Head of caudate nucleus (tissue), 42 donors: ENCODE measurements around the gene NAA35.
"Not testable (repeated sequence)": the region's sequence is repeated elsewhere in the genome, so short reads cannot be mapped to it uniquely, and the experiment has no call there.

Experiments
- DNase-seq, 42 donors: peaks; one replicate each; pipeline versions ENCODE4 v3.0.0 to v3.0.0-alpha.2; 2020 to 2021; ENCODE audit warnings: mixed read lengths in 7 of 42
- intact Hi-C: fragments of 100-400 bp; cut with DNase I; formaldehyde crosslinking; loops from one replicate; pipeline ENCODE4 v1.15.0; 2022

The NAA35 gene

GRCh38 chr9:85940832-85941621 lies at the start of gene NAA35:
Gene NAA35, plus strand, starts transcription at chr9:85941146. Its CDS starts 1,014 bp downstream, at chr9:85942160.
- intact Hi-C loops = loop anchor here (5.0 kb wide), 1 partner anchor 341 kb away; the partner anchor contains the start of gene ISCA1
- DNase-seq = peak; percentile 96 to 99 (median 98)

DNA sequence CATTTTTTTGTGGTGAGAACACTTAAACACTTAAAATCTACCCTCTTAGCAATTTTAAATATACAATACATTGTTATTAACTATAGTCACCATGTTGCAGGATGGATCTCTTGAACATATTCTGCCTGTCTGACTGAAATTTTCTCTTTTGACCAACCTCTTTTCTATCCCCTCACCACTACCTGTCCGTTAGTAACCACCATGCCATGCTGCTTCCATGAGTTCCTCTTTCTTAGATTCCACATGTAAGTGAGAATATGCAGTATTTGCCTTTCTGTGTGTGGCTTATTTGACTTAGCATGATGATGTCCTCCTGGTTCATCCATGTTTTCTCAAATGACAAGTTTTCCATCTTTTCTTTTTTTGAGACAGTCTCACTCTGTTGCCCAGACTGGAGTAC lies 48.5 kb upstream of the NAA35 start:
- intact Hi-C loops = no loop called here

GRCh38 chr9:85895685-85896084 lies 45.3 kb upstream of the NAA35 start:
- DNase-seq = no peak
- intact Hi-C loops = no loop called here

More for the DNA sequence above, 48.5 kb upstream of the NAA35 start:
- no peak for DNase-seq

- no peak for DNase-seq
- intact Hi-C loops = no loop called here
Measured at GRCh38 chr9:85897848-85898247, 43.1 kb upstream of the NAA35 start.

GRCh38 chr9:85898332-85898731 lies 42.6 kb upstream of the NAA35 start:
- intact Hi-C loops = no loop called here
- DNase-seq = no peak

- intact Hi-C loops = no loop called here
Measured at GRCh38 chr9:85899388-85899787, 41.6 kb upstream of the NAA35 start.

DNA sequence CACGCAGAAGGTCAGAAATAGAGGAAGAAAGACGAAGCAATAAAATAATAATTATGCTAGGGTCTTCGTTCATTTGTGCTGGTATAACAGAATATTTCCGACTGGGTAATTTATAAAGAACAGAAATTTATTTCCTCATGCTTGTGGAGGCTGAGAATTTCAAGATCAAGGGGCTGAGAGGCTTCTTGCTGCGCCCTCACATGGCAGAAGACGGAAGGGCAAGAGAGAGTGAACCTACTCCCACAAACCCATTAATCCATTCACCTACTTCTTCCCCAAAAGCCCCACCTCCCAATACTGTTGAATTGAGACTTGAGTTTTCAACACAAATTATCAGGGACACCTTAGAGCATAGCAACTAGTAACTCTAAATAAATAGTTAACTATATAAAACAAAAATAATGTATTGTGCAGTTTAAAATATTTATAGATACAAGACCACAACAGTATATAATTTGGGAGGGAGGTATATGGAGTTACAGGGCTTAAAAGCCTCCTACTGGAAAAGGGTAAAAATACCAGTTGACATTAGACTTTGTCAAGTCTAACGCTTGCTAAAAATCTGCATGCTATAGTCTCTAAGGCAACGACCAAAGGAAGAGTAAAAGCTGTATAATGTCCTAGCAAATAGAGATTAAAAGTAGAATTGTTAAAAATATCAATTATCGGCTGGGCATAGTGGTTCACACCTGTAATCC lies 40.3 kb upstream of the NAA35 start:
- intact Hi-C loops = no loop called here
- peak in 28 of 42 donors; percentile 10 to 74 (median 38) for DNase-seq

More at GRCh38 chr9:85899388-85899787, 41.6 kb upstream of the NAA35 start:
- DNase-seq = no peak

- no peak for DNase-seq
- intact Hi-C loops = no loop called here
Measured at GRCh38 chr9:85904975-85905374, 36.0 kb upstream of the NAA35 start.

GRCh38 chr9:85905957-85906356 lies 35.0 kb upstream of the NAA35 start:
- intact Hi-C loops = no loop called here
- DNase-seq = no peak

GRCh38 chr9:85909390-85909789 lies 31.6 kb upstream of the NAA35 start:
- intact Hi-C loops = no loop called here
- no peak for DNase-seq

DNA sequence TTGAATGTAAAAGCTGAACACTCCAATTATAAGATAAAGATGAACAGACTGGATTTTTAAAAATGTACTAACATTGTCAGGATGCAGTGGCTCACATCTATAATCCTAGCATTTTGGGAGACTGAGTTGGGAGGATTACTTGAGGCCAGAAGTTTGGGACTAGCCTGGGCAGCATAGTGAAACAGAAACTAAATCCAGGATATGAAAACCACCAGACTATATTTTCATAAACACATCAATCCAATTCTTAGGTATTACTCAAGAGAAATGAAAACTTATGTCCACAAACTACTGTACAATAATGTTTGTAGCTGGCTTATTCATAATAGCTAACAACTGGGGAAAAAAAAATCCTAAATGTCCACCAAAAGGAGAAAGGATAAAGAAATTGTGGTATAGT lies 26.8 kb upstream of the NAA35 start:
- DNase-seq = no peak
- intact Hi-C loops = no loop called here

DNA sequence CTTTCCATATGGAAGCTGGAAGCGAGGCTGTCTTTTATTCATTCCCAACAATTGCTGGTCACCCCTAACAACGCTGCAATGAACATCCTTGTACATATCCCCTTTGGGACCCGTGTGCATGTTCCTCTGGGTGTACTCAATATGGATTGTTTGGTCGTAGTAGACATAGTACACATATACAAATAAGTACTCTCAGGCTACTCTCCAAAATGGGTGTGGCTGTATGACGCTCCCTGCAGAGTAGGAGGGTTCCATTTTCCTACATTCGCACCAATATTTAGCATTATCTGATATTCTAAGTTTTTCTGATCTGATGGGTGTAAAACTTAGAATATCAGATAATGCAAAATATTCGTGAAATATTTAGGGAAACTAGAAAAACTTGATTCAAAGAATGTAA lies 23.2 kb upstream of the NAA35 start:
- DNase-seq = no peak
- intact Hi-C loops = no loop called here

DNA sequence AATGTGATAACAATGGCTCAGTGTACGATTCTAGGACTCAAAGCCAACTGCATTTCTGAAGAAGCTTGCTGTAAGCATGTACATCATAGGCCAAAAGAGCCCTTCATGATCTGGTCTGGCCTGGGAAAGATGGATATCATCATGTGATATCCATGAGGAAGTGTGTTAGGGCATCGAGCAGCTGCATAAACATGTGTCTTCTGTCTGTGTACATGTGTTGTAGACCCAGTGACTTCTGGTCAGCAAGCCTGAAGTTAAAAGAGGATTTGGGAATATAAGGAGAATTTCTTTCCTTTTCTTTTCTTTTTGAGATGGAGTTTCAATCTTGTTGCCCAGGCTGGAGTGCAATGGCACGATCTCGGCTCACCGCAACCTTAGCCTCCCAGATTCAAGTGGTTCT lies 15.5 kb upstream of the NAA35 start:
- DNase-seq = no peak
- intact Hi-C loops = no loop called here

GRCh38 chr9:85927076-85927475 lies 13.9 kb upstream of the NAA35 start:
- intact Hi-C loops = no loop called here
- no peak for DNase-seq

DNA sequence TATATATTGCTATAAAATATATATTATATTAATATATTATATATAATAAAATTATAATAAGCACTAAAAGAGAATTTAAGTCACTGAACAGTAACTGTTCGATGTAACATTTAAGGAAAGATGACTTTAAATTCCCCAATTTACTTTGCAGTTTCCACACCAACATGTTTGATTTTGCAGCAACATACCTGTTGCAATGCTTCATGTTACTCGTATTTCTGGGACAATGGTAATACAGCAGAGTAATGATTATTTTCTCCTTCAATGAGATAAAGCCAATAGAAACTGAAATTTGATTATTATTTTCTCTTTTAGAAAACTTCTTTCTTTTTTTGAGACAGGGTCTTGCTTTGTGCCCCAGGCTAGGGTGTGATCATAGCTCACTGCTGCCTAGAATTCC lies 9.5 kb upstream of the NAA35 start:
- intact Hi-C loops = no loop called here
- no peak for DNase-seq

GRCh38 chr9:85935950-85936349 lies 5.0 kb upstream of the NAA35 start:
- intact Hi-C loops, DNase-seq: not testable (repeated sequence)

- intact Hi-C loops = loop anchor here (5.0 kb wide), 1 partner anchor 342 kb away; the partner anchor contains the start of gene ISCA1
- no peak for DNase-seq
Measured at GRCh38 chr9:85940275-85940831, 593 bp upstream of the NAA35 start.

- intact Hi-C loops = loop anchor here (5.0 kb wide), 1 partner anchor 341 kb away; the partner anchor contains the start of gene ISCA1
- no peak for DNase-seq
Measured at GRCh38 chr9:85941622-85941940, 635 bp downstream of the NAA35 start.

DNA sequence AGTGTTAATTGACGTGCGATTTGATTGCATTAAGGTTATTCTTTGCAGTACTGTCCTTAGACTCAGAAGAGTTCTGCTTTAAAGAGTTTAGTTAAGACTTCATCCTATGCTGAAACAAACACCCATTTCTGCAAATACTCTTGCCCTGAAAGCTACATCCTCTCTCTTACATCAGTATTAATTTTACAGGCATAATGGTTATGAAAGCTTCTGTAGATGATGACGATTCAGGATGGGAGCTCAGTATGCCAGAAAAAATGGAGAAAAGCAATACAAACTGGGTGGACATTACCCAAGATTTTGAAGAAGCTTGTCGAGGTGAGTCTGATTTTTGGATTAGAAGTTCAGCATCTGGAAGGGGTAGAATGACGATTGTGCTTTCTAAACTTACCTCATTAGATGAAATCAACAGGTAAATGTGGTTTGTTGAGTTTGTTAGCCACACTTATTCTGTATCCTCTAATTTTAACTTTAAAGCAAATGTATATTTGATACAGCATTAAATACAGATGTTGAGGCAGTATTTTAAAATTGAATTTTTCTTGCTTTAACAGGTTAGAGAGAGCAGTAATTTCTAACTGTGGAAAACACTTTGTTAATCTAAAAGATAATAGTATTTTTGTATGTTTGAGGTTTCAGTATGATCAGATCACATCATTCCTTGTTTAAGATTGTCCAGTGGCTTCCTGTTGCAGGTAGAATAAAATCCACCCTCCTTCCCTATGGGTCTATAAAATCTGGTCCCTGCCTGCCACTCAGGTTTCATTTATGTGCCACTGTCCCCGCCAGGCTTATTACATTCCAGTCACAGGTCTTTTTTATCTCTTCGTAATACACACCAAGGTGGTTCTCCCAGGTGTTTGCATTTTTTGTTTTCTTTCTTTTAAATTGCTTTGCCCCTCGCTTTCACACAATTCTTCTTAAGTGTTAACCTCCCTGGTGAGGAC lies 1.3 kb downstream of the NAA35 start:
- no peak for DNase-seq
- intact Hi-C loops = loop anchor here (5.0 kb wide), 1 partner anchor 340 kb away; the partner anchor contains the start of gene ISCA1
